HG02884 (cell line): Measurements from ENCODE around the gene SKAP1.

Experiments
- ATAC-seq: cut with Tn5 transposase; IDR thresholded peaks from one replicate; pipeline ENCODE4 v1.9.1; 2021; ENCODE audit warnings: mild to moderate bottlenecking, moderate library complexity; ENCODE audit not compliant: unreplicated experiment

SKAP1 gene

GRCh38 chr17:48153691-48154358 is 276.2 kb downstream of the SKAP1 start:
- no peak for ATAC-seq

GRCh38 chr17:48152289-48152688 is 277.7 kb downstream of the SKAP1 start:
- no peak for ATAC-seq

GRCh38 chr17:48151220-48151619 is 278.8 kb downstream of the SKAP1 start:
- ATAC-seq = no peak

GRCh38 chr17:48150597-48151001 is 279.4 kb downstream of the SKAP1 start:
- ATAC-seq = no peak

GRCh38 chr17:48149787-48150463 is 280.1 kb downstream of the SKAP1 start:
- ATAC-seq = no peak

GRCh38 chr17:48148854-48149786 is 280.9 kb downstream of the SKAP1 start:
- ATAC-seq = no peak

GRCh38 chr17:48148029-48148770 is 281.8 kb downstream of the SKAP1 start:
- no peak for ATAC-seq

GRCh38 chr17:48144976-48145798 is 284.8 kb downstream of the SKAP1 start:
- ATAC-seq = no peak

- no peak for ATAC-seq
Measured at GRCh38 chr17:48144231-48144630, 285.8 kb downstream of the SKAP1 start.

GRCh38 chr17:48143629-48144028 is 286.4 kb downstream of the SKAP1 start:
- no peak for ATAC-seq

- ATAC-seq = no peak
Measured at GRCh38 chr17:48139944-48140343, 290.1 kb downstream of the SKAP1 start.

- ATAC-seq = no peak
Measured at GRCh38 chr17:48137656-48138055, 292.4 kb downstream of the SKAP1 start.

GRCh38 chr17:48134912-48135480 is 295.0 kb downstream of the SKAP1 start:
- ATAC-seq = no peak

GRCh38 chr17:48132385-48132784 is 297.6 kb downstream of the SKAP1 start:
- no peak for ATAC-seq

- ATAC-seq = no peak
Measured at GRCh38 chr17:48131216-48131824, 298.7 kb downstream of the SKAP1 start.

- ATAC-seq = no peak
Measured at GRCh38 chr17:48129981-48130380, 300.0 kb downstream of the SKAP1 start.

GRCh38 chr17:48128400-48128799 is 301.6 kb downstream of the SKAP1 start:
- no peak for ATAC-seq

GRCh38 chr17:48127371-48128051 is 302.5 kb downstream of the SKAP1 start:
- no peak for ATAC-seq

GRCh38 chr17:48126532-48126850 is 303.5 kb downstream of the SKAP1 start:
- ATAC-seq = no peak
